Keratinocyte (primary cell): ENCODE results near the gene GIT1. TPM values are rescaled to one million over a fixed set of nuclear protein-coding genes. Genes with fewer than 3 reads are reported as not detected.

Experiments used
- DNase-seq: peaks from one replicate; pipeline ENCODE4 v3.0.0-alpha.2; 2011; ENCODE audit warnings: low read depth, missing footprints, low spot score
- FAIRE-seq: peaks from 2 replicates; lab custom pipeline; 2011; peaks lifted over from hg19 to GRCh38; lab: Jason Lieb, UNC
- H2AFZ ChIP-seq: 2 replicates; pipeline ENCODE4 v1.6.0; 2012; ENCODE audit warnings: low read length, control low read depth, inconsistent platforms; ENCODE audit not compliant: control insufficient read depth
- H3K27ac ChIP-seq: 2 replicates; pipeline ENCODE4 v1.5.1; 2011; ENCODE audit warnings: low read length; ENCODE audit not compliant: control insufficient read depth, insufficient read depth
- H3K27me3 ChIP-seq: 3 replicates; pipeline ENCODE4 v1.6.0; 2011; ENCODE audit warnings: low read length; ENCODE audit not compliant: control insufficient read depth, insufficient read depth; ENCODE audit errors: extremely low read depth
- H3K36me3 ChIP-seq, 2 experiments: 2 replicates in 1 of 2; 3 replicates in 1 of 2; pipeline ENCODE4 v1.5.1; 2011; ENCODE audit warnings: low read length in 2 of 2, mild to moderate bottlenecking in 1 of 2; ENCODE audit not compliant: control insufficient read depth in 2 of 2, insufficient read depth in 2 of 2; ENCODE audit errors: extremely low read depth in 1 of 2
- H3K4me1 ChIP-seq: 3 replicates; pipeline ENCODE4 v1.5.1; 2011; ENCODE audit warnings: low read length; ENCODE audit not compliant: control insufficient read depth, insufficient read depth; ENCODE audit errors: extremely low read depth
- H3K4me2 ChIP-seq: 3 replicates; pipeline ENCODE4 v1.6.0; 2011; ENCODE audit warnings: low read depth, low read length; ENCODE audit not compliant: control insufficient read depth, insufficient read depth; ENCODE audit errors: extremely low read depth
- H3K4me3 ChIP-seq, 3 experiments: fragments of 200-600 bp in 1 of 3; sonication (generic) in 1 of 3; 2 replicates in 2 of 3; 3 replicates in 1 of 3; pipeline ENCODE4 v1.5.1; 2011 to 2016; ENCODE audit warnings: low read length in 3 of 3, mild to moderate bottlenecking in 3 of 3, control low read depth in 2 of 3, inconsistent platforms in 1 of 3, low read depth in 1 of 3, mixed read lengths in 1 of 3, mixed run types in 1 of 3, moderate library complexity in 1 of 3; ENCODE audit not compliant: control insufficient read depth in 2 of 3, insufficient read depth in 2 of 3; ENCODE audit errors: extremely low read depth in 1 of 3
- H3K79me2 ChIP-seq: 2 replicates; pipeline ENCODE4 v1.6.0; 2012; ENCODE audit warnings: low read length; ENCODE audit not compliant: control insufficient read depth, insufficient read depth
- H3K9ac ChIP-seq: 3 replicates; pipeline ENCODE4 v1.6.0; 2011; ENCODE audit warnings: low read length; ENCODE audit not compliant: control insufficient read depth, insufficient read depth; ENCODE audit errors: extremely low read depth
- H3K9me1 ChIP-seq: 3 replicates; pipeline ENCODE4 v1.6.0; 2011; ENCODE audit warnings: low read length; ENCODE audit not compliant: control insufficient read depth, insufficient read depth; ENCODE audit errors: extremely low read depth
- H3K9me3 ChIP-seq: 2 replicates; pipeline ENCODE4 v1.5.1; 2012; ENCODE audit warnings: low read depth, low read length; ENCODE audit not compliant: control insufficient read depth
- H4K20me1 ChIP-seq: 3 replicates; pipeline ENCODE4 v1.6.0; 2011; ENCODE audit warnings: low read length; ENCODE audit not compliant: control insufficient read depth, insufficient read depth; ENCODE audit errors: extremely low read depth
- EZH2 ChIP-seq: IDR thresholded peaks from one replicate; pipeline ENCODE4 v1.6.1; 2012; ENCODE audit warnings: inconsistent platforms, mild to moderate bottlenecking, low read length, moderate library complexity
- dilution Hi-C: fragments of 300-500 bp; cut with MboI; formaldehyde crosslinking; loops from one replicate; pipeline ENCODE4 v1.7.0; 2020; ENCODE audit warnings: low sequenced_read_pairs; ENCODE audit not compliant: extremely low pct_ligation_motif_present
- polyA plus RNA-seq, 5 experiments: library from polyadenylated mRNA; depleted of rRNA in 3 of 5; stranded (reverse) in 3 of 5; stranded (forward) in 1 of 5; unstranded in 1 of 5; fragments of >200 nt; gene quantifications; 1 replicate in 1 of 5; 2 replicates in 3 of 5; 3 replicates in 1 of 5; pipeline versions ENCODE4 v1.2.1 to v1.2.3, GENCODE V29; 2011 to 2012; ENCODE audit warnings: missing spikeins in 2 of 5, low read depth in 1 of 5, low replicate concordance in 1 of 5
- TF ChIP-seq, protein P1 (sequence below), 3 experiments: IDR thresholded peaks in 1 of 3; conservative IDR thresholded peaks in 1 of 3; optimal IDR thresholded peaks in 1 of 3; 2 replicates in 2 of 3; 3 replicates in 1 of 3; pipeline versions ENCODE3 to v1.5.1; 2011; ENCODE audit warnings: low read length in 3 of 3, mild to moderate bottlenecking in 3 of 3, moderate library complexity in 2 of 3, control low read depth in 1 of 3, inconsistent platforms in 1 of 3; ENCODE audit not compliant: insufficient read depth in 2 of 3; ENCODE audit errors: extremely low read depth in 1 of 3

Gene GIT1
- polyA plus RNA-seq, 1 donor (not counting 4 experiments of a cell fraction or from before 2014, with no cell fraction given) = 42.7 TPM

DNA sequence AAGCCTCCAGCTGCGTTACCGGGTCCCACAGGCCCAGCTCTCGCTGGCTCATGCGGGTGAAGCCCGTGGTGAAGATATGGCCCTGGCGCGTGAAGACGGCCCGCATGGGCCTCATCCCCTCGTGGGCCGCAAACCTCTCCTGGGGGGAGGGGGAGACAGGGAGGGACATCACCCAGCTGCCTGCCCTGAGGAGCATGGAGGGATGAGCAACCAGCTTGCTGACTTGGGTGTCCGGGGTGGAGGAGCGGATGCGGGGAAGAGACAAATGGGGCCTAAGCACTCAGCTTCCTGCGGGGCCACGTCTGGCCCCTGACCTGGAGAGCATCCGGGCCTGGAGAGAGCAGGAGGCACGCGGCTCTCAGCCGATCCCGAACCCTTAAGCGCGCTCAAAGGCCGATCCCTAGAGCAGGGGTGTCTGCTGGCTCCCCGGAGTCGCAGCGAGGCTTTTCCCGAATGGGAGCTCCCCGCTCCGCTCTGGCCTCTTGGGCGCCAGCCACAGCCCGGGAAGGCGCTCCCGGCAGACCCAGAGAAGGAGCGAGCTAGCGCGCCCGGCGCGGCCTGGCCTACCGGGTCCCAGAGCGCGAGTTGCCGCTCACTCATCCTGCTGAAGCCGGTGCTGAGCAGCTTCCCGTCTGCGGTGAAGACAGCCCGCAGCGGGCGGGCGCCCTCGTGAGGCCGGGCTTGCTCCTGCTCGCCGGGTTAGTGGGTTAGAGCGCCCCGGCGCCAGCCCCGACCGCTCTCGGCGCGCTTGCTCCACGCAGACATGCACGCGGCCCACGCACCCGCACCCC lies 28.2 kb upstream of the GIT1 start:
- no peak for TF ChIP-seq EZH2
- TF ChIP-seq, protein P1, sequence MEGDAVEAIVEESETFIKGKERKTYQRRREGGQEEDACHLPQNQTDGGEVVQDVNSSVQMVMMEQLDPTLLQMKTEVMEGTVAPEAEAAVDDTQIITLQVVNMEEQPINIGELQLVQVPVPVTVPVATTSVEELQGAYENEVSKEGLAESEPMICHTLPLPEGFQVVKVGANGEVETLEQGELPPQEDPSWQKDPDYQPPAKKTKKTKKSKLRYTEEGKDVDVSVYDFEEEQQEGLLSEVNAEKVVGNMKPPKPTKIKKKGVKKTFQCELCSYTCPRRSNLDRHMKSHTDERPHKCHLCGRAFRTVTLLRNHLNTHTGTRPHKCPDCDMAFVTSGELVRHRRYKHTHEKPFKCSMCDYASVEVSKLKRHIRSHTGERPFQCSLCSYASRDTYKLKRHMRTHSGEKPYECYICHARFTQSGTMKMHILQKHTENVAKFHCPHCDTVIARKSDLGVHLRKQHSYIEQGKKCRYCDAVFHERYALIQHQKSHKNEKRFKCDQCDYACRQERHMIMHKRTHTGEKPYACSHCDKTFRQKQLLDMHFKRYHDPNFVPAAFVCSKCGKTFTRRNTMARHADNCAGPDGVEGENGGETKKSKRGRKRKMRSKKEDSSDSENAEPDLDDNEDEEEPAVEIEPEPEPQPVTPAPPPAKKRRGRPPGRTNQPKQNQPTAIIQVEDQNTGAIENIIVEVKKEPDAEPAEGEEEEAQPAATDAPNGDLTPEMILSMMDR (optimal IDR thresholded peaks at IDR 0.05 in 1 of 3, IDR thresholded peaks at IDR 0.05 in 1 of 3, conservative IDR thresholded peaks at IDR 0.05 in 1 of 3; ENCODE audit: extremely low read depth in 1 of 3, insufficient read depth in 2 of 3, low read length in 3 of 3) = peak; percentile 58 to 97 (median 91)
- no peak for FAIRE-seq
- Histone ChIP-seq H4K20me1 (no peaks in the 10 kb centered on the region), H3K79me2 (peaks cover 23% of the 10 kb centered on the region), H3K9me3 (no peaks in the 10 kb centered on the region), H2AFZ (peak overlapping the region; percentile 52), H3K4me2 (peak overlapping the region; percentile 75), H3K9ac (peak overlapping the region; percentile 79), H3K4me3 (peak overlapping the region; percentile 17 to 58 (median 35)), H3K4me1 (peaks cover 69% of the 10 kb centered on the region), H3K9me1 (no peaks in the 10 kb centered on the region), H3K36me3 (peaks cover 0 to 5% of the 10 kb centered on the region in 2 experiments), H3K27ac (peak overlapping the region; percentile 85), H3K27me3 (no peaks in the 10 kb centered on the region)
- DNase-seq = no peak
- dilution Hi-C loops = no loop called here

DNA sequence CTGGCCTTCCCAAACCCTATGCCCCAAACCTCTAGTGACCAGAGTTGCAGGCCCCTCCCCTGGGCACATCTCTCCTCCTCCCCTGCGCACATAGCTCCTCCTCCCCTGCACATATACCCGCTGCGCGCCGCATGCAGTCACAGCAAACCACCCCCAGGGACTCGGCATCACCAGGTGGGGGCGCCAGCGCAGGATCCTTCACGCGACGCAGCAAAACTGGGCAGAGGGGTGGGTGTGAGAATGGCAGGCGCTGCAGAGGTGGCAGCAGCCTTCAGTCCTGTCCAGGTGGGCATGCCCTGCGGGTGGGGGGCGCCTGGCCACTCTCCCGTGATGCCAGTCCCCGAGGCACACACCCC lies 27.7 kb upstream of the GIT1 start:
- H3K4me1 ChIP-seq = peaks cover 69% of the 10 kb centered on the region
- TF ChIP-seq EZH2 = no peak
- TF ChIP-seq, protein P1 (optimal IDR thresholded peaks at IDR 0.05 in 1 of 3, IDR thresholded peaks at IDR 0.05 in 1 of 3, conservative IDR thresholded peaks at IDR 0.05 in 1 of 3; ENCODE audit: extremely low read depth in 1 of 3, insufficient read depth in 2 of 3, low read length in 3 of 3) = peak; percentile 78 to 93 (median 81)
- H3K9me3 ChIP-seq = no peaks in the 10 kb centered on the region
- peak overlapping the region; percentile 85 for H3K27ac ChIP-seq
- H2AFZ ChIP-seq = no peak overlapping the region
- H4K20me1 ChIP-seq = no peaks in the 10 kb centered on the region
- peak overlapping the region; percentile 79 for H3K9ac ChIP-seq
- peak overlapping the region in 1 of 3 experiments; percentile 58 for H3K4me3 ChIP-seq
- dilution Hi-C loops = no loop called here
- no peaks in the 10 kb centered on the region for H3K9me1 ChIP-seq
- H3K27me3 ChIP-seq = no peaks in the 10 kb centered on the region
- peaks cover 22% of the 10 kb centered on the region for H3K79me2 ChIP-seq
- DNase-seq (no peak), FAIRE-seq (peak; percentile 67)
- peak overlapping the region; percentile 75 for H3K4me2 ChIP-seq
- H3K36me3 ChIP-seq = peaks cover 0 to 5% of the 10 kb centered on the region in 2 experiments
